ENCODE measurements around the gene C17orf67.

The C17orf67 gene

GRCh38 chr17:56832446-56832845 lies 1.3 kb downstream of the C17orf67 start:
- DNase-seq = no peak

- no peak for DNase-seq
Observed at GRCh38 chr17:56831369-56832095, 2.2 kb downstream of the C17orf67 start.

DNA sequence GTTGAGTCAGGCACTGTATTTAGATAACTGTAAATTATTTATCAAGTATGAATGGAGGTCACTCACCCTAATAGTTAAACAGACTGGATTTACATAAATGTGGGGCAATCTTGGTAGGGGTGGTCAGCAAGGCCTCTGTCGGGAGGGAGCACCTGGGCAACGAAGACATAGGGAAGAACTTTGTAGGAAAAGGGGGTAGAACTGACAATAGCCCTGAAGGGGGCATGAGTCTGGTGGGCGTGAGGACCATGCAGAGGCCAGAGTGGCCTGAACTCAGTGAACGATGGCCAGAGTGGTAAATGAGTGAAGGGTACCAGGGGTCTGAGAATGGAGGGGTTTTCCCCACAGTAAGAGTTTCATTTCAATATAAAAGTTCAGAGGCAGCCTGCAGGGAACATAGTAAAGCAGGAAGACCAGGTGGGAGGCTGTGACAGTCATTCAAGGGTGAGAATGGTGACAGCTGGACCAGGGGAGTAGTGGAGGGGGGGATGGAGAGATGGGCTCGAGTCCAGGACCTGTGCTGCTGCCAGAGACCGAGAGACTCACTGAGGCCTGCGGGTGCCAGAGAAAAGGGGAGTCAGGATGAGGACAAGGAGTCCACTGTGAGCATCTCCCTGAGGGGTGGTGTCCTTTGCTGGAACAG lies 2.9 kb downstream of the C17orf67 start:
- DNase-seq = no peak

DNA sequence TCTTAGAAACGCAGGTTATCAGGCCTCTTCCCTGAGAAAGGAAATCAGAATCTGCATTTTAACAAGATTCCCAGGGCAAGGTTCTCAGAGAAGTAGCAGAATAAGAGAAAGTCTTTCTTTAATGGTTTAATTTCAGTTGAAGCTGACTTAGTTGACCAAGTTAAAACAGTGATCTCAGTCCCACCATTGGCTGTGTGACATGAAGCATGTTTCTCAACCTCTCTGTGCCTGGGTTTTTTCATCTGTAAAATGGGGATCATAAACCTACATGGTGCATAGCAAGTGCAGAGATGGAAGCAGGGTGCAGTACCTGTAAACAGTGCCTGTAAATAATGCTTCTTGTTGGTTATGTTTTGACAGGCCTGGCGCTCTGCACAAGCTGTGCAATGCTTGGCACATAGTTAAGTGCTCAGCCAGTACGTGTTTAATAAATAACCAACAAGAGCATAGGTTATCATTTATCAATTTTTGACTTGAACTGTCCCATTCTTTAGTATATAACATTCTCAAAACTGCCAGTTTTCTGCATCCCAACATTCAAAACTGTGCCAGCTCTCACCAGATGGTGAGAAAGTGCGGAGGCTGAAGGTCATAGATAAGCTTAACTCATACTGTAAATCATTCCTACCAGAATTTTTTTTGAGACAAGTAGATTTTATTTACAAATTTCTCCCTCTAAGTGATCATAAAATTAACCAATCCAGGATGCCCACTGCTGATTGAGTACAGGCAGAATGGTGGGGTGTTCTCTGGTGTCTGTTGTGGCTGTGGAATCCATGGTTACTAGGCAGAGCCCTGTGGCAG lies 6.9 kb downstream of the C17orf67 start:
- no peak for DNase-seq

GRCh38 chr17:56824503-56824902 lies 9.2 kb downstream of the C17orf67 start:
- no peak for DNase-seq

- no peak for DNase-seq
Observed at GRCh38 chr17:56823848-56824247, 9.9 kb downstream of the C17orf67 start.

- no peak for DNase-seq
Observed at GRCh38 chr17:56822725-56823124, 11.0 kb downstream of the C17orf67 start.

GRCh38 chr17:56821847-56822534 lies 11.7 kb downstream of the C17orf67 start:
- no peak for DNase-seq

DNA sequence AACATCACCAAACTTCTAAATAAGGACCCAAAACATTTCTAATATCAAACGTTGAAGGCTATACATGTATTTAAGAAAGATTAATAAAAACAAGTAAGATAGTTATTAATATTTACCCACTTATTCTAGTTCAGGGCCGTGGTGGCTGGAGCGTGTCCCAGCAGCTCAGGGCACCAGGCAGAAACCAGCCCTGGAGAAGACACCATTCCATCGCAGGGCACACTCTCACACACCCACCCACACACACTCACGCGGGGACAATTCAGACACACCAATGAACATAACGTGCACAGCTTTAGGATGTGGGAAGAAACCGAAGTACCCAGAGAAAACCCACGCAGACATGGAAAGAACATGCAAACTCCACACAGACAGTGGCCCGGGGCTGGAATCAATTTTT lies 13.5 kb downstream of the C17orf67 start:
- no peak for DNase-seq

DNA sequence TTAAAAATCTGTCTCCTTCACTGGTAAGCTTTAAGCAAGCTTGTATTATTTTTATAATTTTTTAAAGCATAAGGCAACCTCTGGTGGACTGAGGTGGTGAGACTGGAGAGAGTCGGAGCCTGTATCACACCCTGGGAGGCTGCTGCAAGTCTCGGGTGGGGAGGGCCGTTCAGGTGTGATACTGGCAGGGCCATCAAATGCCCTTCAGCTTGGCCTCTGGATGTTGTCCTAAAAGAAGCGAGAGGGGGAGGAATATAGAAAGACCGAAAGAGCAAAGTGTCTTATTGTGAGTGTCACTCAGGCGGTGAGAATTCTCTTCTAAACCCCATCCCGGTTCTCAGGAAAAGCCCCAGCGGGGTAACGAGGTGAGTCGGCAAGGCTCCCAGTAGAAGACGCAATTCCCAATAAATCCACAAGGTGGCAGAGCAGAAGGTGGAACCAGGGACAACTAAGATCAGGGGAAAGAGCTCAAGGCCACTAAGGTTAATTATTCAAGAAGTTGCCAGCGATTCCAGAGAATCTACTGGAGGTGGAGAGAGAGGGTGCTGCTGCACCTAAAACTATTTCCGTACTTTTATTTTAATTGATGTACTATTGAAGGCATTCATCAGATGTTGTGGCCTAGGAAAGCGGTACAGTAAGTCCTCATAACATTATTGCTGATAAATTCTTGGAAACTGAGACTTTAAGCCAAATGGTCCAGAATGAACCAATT lies 14.1 kb downstream of the C17orf67 start:
- DNase-seq = peak; percentile 40

DNA sequence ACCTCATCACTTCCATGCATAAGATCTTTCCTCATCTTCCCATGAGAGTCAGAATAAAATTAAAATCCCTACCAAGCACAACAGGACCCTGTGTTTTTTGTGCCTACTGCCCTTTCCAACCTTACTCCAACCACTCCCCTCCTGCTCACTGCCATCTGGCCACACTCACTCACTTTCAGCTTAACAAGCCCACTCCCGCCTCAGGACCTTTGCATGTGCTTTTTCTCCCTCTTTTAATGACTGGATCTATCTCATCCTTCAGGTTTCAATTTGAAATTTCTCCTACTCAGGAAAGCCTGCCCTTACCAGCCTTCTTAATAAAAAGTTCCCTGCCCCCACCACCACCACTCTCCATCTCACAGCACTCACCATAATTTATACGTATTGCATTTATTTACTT lies 14.7 kb downstream of the C17orf67 start:
- no peak for DNase-seq

- DNase-seq = no peak
Observed at GRCh38 chr17:56817066-56817465, 16.7 kb downstream of the C17orf67 start.

GRCh38 chr17:56815711-56816110 lies 18.0 kb downstream of the C17orf67 start:
- no peak for DNase-seq

- peak; percentile 33 for DNase-seq
Observed at GRCh38 chr17:56812901-56813388, 20.8 kb downstream of the C17orf67 start.

DNA sequence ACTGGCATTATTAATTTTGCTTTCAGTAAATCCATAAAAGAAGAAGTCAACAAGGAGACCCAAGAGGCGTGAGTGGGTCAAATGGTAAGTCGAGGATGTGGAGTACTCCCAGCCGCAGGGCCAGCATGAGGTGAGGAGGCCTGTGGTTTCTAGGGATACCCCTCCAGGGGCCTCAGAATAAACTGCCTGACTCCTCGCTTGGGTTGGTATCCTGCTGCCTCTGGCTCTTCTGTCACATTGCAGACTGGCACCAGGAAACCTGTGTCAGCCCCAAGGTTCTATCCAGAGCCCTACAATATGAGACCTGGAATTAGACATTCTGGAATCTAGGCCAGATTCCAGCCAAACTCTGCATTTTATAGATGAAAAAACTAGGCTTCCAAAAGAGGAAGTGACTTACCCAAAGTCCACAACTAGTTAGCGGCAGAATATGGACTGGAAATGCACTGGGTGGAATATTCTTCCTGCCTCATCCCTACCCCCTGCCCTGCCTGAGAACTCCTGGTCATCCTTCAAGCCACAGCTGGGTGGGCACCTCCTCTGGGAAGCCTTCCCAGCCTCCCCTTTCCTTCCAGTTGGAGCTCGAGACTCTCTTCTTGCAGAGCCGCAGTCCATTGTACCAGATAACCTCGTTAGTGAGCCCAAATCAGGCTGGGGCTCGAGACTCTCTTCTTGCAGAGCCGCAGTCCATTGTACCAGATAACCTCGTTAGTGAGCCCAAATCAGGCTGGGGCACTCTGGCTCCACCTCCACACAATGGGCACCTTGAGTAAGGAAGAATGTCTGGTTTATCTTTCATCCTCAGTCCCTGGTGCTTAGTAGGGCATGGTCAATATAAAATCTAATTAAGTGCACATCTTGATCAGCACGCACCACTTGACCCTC lies 22.6 kb downstream of the C17orf67 start:
- DNase-seq = no peak

DNA sequence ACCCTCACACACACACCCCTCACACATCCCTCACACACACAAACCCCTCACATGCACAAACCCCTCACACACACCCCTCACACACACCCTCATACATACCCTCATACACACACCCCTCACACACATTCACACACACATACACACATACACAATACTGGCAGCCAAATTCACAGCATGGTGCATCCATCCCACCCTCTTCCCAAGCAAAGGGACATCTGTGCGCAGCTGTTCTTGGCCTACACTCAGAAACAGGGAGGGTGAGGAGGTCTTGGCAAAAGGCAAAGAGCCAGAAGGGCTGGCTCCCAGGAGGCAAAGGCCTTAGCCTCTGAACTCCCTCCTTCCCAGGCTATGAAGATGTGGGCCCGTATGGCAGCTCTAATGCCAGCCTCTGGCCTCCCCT lies 23.4 kb downstream of the C17orf67 start:
- DNase-seq = no peak

GRCh38 chr17:56809820-56810179 lies 23.9 kb downstream of the C17orf67 start:
- DNase-seq = no peak

DNA sequence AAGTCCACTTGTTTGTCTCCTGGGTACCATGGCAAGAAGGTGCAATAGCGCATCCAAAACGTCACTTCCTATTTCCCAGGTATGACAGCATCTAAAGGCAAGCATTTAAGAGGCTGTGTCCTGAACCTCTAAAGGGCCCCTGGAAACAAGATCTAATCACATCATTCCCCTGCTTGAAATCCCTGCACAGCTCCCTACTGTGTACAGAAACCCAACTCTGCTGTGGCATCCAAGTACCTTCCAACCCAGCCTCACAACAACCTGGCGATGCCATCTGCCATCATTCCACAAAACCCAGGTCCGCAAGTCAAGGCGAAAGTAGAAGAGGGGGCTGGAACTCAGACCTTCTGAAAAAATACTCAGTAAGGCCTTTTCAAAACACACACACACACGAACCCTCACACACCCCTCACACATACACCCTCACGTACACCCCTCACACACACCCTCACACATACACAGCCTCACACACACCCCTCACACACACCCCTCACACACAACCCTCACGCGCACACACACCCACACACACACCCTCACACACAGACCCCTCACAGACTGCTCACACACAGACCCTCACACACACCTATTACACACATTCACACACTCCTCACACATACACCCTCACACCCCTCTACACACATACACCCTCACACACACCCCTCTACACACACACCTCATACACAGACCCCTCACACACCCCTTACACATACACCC lies 24.5 kb downstream of the C17orf67 start:
- no peak for DNase-seq

DNA sequence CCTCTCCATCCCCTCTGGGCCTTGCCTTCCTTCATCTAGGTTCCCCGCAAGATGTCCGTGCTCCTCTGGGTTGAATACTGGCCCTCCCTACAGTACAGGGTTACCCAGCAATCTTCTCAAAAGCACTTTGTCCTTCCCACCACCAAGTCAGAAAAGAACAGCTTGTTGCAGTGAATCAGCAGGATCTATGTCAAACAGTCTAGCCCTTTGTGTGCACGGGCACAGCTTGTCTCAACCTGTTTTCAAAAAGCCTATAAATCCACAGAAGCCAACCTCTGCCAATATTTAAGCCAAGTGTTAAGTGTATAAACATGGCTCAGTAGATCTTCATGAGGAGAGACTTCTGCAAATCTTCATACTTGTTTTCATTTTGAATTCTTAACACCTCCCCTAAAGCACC lies 25.2 kb downstream of the C17orf67 start:
- DNase-seq = no peak

GRCh38 chr17:56807723-56808122 lies 26.0 kb downstream of the C17orf67 start:
- no peak for DNase-seq

DNA sequence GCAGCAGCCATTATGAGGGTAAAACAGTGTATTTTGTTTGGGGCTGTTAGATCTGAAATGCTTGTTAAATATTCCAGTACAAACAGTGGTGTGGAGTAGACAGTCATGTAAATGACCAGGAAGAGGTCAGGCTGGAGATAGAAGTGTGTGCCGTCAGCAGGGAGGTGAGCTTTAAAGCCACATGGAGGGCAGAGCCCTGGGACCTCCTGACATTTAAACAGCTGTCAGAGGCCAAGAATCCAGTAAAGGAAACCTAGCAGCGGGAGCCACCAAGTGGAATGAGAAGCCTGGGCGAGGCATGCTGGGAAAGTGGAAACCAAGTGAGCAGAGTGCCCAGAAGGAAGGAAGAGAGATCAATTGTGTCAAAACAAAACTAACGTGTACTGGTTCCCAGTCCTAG lies 26.8 kb downstream of the C17orf67 start:
- no peak for DNase-seq

Data from COR-L47 (cell line).